ENCODE results near the gene HS2ST1.

DNA sequence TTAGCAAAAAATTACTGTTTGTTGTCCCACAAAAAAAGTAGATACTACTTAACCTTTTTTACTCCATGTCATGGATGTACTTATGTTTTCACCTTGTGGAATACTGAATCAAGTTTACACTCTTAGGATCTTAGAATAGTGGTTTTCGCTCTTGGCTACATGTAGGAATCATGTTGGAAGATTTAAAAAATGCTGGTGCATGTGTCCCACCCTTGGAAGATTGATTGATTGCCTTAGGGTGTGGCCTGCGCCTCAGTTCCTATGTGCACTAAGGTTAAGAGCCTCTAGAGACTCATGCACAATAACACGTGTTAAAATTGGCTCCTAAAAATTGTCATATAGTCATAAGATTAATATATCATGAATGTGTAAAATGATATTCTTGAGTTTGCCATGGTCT, 25.0 kb downstream of the HS2ST1 start:
- TF ChIP-seq, protein P1, sequence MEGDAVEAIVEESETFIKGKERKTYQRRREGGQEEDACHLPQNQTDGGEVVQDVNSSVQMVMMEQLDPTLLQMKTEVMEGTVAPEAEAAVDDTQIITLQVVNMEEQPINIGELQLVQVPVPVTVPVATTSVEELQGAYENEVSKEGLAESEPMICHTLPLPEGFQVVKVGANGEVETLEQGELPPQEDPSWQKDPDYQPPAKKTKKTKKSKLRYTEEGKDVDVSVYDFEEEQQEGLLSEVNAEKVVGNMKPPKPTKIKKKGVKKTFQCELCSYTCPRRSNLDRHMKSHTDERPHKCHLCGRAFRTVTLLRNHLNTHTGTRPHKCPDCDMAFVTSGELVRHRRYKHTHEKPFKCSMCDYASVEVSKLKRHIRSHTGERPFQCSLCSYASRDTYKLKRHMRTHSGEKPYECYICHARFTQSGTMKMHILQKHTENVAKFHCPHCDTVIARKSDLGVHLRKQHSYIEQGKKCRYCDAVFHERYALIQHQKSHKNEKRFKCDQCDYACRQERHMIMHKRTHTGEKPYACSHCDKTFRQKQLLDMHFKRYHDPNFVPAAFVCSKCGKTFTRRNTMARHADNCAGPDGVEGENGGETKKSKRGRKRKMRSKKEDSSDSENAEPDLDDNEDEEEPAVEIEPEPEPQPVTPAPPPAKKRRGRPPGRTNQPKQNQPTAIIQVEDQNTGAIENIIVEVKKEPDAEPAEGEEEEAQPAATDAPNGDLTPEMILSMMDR (IDR thresholded peaks at IDR 0.05), result no peak
- no peak for TF ChIP-seq POLR2A (IDR thresholded peaks at IDR 0.05)

Data from uterus (tissue), 2 donors.